ENCODE measurements around the gene BAIAP2. TPM values are rescaled to one million over a fixed set of nuclear protein-coding genes. Genes with fewer than 3 reads are reported as not detected.

The BAIAP2 gene
- polyA plus RNA-seq, 3 donors = 6.9 to 23.7 (median 14.9) TPM

- 84 to 86% (median 86%) methylated on average over 23 of the region's 23 CpGs for WGBS, 3 donors
- no peak overlapping the region for H3K27ac ChIP-seq (ENCODE audit: low read depth, low read length)
Observed at GRCh38 chr17:81058263-81058871, 23.4 kb downstream of the BAIAP2 start.

GRCh38 chr17:81059026-81059425 is 24.1 kb downstream of the BAIAP2 start:
- WGBS, 3 donors = 81 to 88% (median 85%) methylated on average over 17 to 23 of the region's 23 CpGs

GRCh38 chr17:81060416-81060815 is 25.5 kb downstream of the BAIAP2 start:
- H3K27ac ChIP-seq (ENCODE audit: low read depth, low read length) = no peak overlapping the region
- 86 to 93% (median 86%) methylated on average over 10 of the region's 10 CpGs for WGBS, 3 donors

More at GRCh38 chr17:81059026-81059425, 24.1 kb downstream of the BAIAP2 start:
- H3K27ac ChIP-seq (ENCODE audit: low read depth, low read length) = no peak overlapping the region

- WGBS, 3 donors = 93% methylated on average over 28 of the region's 28 CpGs
- H3K27ac ChIP-seq (ENCODE audit: low read depth, low read length) = no peak overlapping the region
Observed at GRCh38 chr17:81061027-81061735, 26.2 kb downstream of the BAIAP2 start.

- WGBS, 3 donors = 89 to 94% (median 92%) methylated on average over 19 of the region's 19 CpGs
- no peak overlapping the region for H3K27ac ChIP-seq (ENCODE audit: low read depth, low read length)
Observed at GRCh38 chr17:81062014-81062780, 27.2 kb downstream of the BAIAP2 start.

GRCh38 chr17:81063106-81064093 is 28.4 kb downstream of the BAIAP2 start:
- no peak overlapping the region for H3K27ac ChIP-seq (ENCODE audit: low read depth, low read length)
- WGBS, 3 donors = 77 to 85% (median 81%) methylated on average over 22 of the region's 22 CpGs

- WGBS, 3 donors = 69 to 84% (median 69%) methylated on average over 19 of the region's 19 CpGs
- H3K27ac ChIP-seq (ENCODE audit: low read depth, low read length) = no peak overlapping the region
Observed at GRCh38 chr17:81064678-81065475, 29.9 kb downstream of the BAIAP2 start.

GRCh38 chr17:81065500-81065899 is 30.5 kb downstream of the BAIAP2 start:
- WGBS, 3 donors = 81 to 82% (median 82%) methylated on average over 10 of the region's 10 CpGs
- no peak overlapping the region for H3K27ac ChIP-seq (ENCODE audit: low read depth, low read length)

- no peak overlapping the region for H3K27ac ChIP-seq (ENCODE audit: low read depth, low read length)
- WGBS, 3 donors = 87 to 94% (median 91%) methylated on average over 9 of the region's 9 CpGs
Observed at GRCh38 chr17:81066072-81066471, 31.1 kb downstream of the BAIAP2 start.

- 84 to 94% (median 92%) methylated on average over 14 to 16 of the region's 16 CpGs for WGBS, 3 donors
- H3K27ac ChIP-seq (ENCODE audit: low read depth, low read length) = no peak overlapping the region
Observed at GRCh38 chr17:81066771-81067315, 31.9 kb downstream of the BAIAP2 start.

GRCh38 chr17:81067391-81067811 is 32.5 kb downstream of the BAIAP2 start:
- WGBS, 3 donors = 79 to 82% (median 80%) methylated on average over 20 of the region's 20 CpGs
- no peak overlapping the region for H3K27ac ChIP-seq (ENCODE audit: low read depth, low read length)

GRCh38 chr17:81068411-81069134 is 33.6 kb downstream of the BAIAP2 start:
- no peak overlapping the region for H3K27ac ChIP-seq (ENCODE audit: low read depth, low read length)
- 88 to 93% (median 92%) methylated on average over 26 of the region's 26 CpGs for WGBS, 3 donors

GRCh38 chr17:81069135-81069645 is 34.2 kb downstream of the BAIAP2 start:
- WGBS, 3 donors = 70 to 92% (median 85%) methylated on average over 20 to 23 of the region's 23 CpGs
- no peak overlapping the region for H3K27ac ChIP-seq (ENCODE audit: low read depth, low read length)

- 80 to 90% (median 86%) methylated on average over 25 of the region's 25 CpGs for WGBS, 3 donors
- H3K27ac ChIP-seq (ENCODE audit: low read depth, low read length) = no peak overlapping the region
Observed at GRCh38 chr17:81070541-81071246, 35.7 kb downstream of the BAIAP2 start.

GRCh38 chr17:81071761-81072741 is 37.1 kb downstream of the BAIAP2 start:
- H3K27ac ChIP-seq (ENCODE audit: low read depth, low read length) = no peak overlapping the region
- WGBS, 3 donors = 73 to 81% (median 76%) methylated on average over 38 to 39 of the region's 39 CpGs
